Amniotic epithelial cell (primary cell): ENCODE measurements around the gene MEX3C.

Experiments used
- DNase-seq: peaks from one replicate; pipeline ENCODE4 v3.0.0-alpha.2; 2010; ENCODE audit warnings: low read depth

Gene MEX3C

GRCh38 chr18:51153659-51154371 is 43.7 kb downstream of the MEX3C start:
- no peak for DNase-seq

GRCh38 chr18:51151568-51152511 is 45.6 kb downstream of the MEX3C start:
- no peak for DNase-seq

- DNase-seq, result no peak
Measured at GRCh38 chr18:51151185-51151567, 46.3 kb downstream of the MEX3C start.

GRCh38 chr18:51150113-51150700 is 47.3 kb downstream of the MEX3C start:
- DNase-seq, result peak; percentile 64

GRCh38 chr18:51149670-51150069 is 47.8 kb downstream of the MEX3C start:
- peak; percentile 7 for DNase-seq

GRCh38 chr18:51146909-51147308 is 50.6 kb downstream of the MEX3C start:
- DNase-seq, result no peak

- DNase-seq, result no peak
Measured at GRCh38 chr18:51138936-51139335, 58.5 kb downstream of the MEX3C start.

- DNase-seq, result no peak
Measured at GRCh38 chr18:51137891-51138290, 59.6 kb downstream of the MEX3C start.

- no peak for DNase-seq
Measured at GRCh38 chr18:51137026-51137729, 60.3 kb downstream of the MEX3C start.

GRCh38 chr18:51135795-51136194 is 61.7 kb downstream of the MEX3C start:
- no peak for DNase-seq

GRCh38 chr18:51135364-51135763 is 62.1 kb downstream of the MEX3C start:
- peak; percentile 63 for DNase-seq

- no peak for DNase-seq
Measured at GRCh38 chr18:51134721-51135120, 62.8 kb downstream of the MEX3C start.

GRCh38 chr18:51133580-51134160 is 63.8 kb downstream of the MEX3C start:
- DNase-seq, result no peak

GRCh38 chr18:51132256-51132935 is 65.1 kb downstream of the MEX3C start:
- DNase-seq, result no peak

GRCh38 chr18:51128533-51128932 is 68.9 kb downstream of the MEX3C start:
- no peak for DNase-seq

- no peak for DNase-seq
Measured at GRCh38 chr18:51127664-51128063, 69.8 kb downstream of the MEX3C start.

GRCh38 chr18:51125976-51126375 is 71.5 kb downstream of the MEX3C start:
- no peak for DNase-seq
